HG03469 (cell line): ENCODE data around the gene OLFML2B.

Experiments used
- ATAC-seq: cut with Tn5 transposase; IDR thresholded peaks from one replicate; pipeline ENCODE4 v1.9.1; 2021; ENCODE audit warnings: mild to moderate bottlenecking, moderate library complexity, moderate number of reproducible peaks; ENCODE audit not compliant: unreplicated experiment

OLFML2B gene

GRCh38 chr1:162008799-162009198 lies 14.9 kb downstream of the OLFML2B start:
- ATAC-seq = no peak

DNA sequence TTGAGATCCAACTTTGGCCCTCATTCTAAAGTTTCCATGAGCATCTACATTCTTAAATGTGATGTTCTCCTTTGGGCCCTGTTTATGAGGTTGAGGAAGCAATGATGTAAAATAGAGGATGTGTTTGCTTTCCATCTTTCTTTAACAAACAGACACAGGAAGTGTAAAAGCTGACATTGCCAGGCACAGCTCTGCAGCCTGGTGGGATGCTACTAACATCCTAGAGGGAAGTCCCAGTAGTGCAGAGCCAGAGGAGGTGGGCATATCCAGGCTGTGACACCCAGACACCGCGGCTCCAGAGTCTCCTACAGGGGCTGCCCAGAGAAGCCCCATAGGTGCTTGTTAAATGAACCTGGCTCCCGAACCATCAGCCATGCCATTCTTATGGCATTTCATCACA lies 16.2 kb downstream of the OLFML2B start:
- ATAC-seq = no peak

GRCh38 chr1:162006081-162006480 lies 17.6 kb downstream of the OLFML2B start:
- ATAC-seq = no peak

- no peak for ATAC-seq
Measured at GRCh38 chr1:162004441-162004950, 19.2 kb downstream of the OLFML2B start.

GRCh38 chr1:162003830-162004215 lies 19.8 kb downstream of the OLFML2B start:
- ATAC-seq = no peak

- ATAC-seq = no peak
Measured at GRCh38 chr1:162003061-162003829, 20.4 kb downstream of the OLFML2B start.

- ATAC-seq = no peak
Measured at GRCh38 chr1:162000053-162000420, 23.6 kb downstream of the OLFML2B start.

DNA sequence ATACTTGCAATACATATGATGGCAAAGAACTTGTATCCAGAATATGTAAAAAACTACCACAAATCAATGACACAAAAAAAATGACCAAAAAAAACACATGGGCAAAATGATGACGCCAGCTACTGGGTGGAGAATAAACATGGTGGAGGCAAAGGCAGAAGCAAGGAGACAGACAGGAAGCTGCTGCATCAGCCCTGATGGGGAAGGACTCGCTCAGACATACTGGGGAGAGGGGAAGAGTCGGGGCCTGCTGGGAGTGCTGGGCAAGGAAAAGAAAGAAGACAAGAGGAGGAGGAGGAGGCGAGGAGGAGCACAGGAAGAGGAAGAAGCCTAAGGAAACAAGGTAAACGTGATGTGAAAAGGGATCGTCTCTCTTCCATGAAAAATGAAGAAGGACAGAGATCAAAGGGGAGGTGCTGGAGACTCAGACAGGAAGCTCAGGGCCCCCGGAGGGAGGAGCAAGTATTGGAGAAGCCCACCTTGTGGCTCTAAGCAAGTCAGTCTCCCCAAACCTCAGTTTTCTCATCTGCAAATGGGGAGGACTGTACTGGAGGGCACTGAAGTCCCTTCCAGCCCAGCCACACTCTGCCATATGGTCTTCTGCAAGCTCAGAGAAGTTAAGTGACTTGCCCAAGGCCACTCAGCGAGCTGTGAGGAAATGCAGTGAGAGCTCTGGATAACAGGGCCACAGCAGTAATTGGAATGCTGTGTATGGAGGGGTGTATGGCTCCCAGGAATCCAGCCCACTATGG lies 24.2 kb downstream of the OLFML2B start:
- ATAC-seq = no peak

- no peak for ATAC-seq
Measured at GRCh38 chr1:161998811-161999210, 24.9 kb downstream of the OLFML2B start.

DNA sequence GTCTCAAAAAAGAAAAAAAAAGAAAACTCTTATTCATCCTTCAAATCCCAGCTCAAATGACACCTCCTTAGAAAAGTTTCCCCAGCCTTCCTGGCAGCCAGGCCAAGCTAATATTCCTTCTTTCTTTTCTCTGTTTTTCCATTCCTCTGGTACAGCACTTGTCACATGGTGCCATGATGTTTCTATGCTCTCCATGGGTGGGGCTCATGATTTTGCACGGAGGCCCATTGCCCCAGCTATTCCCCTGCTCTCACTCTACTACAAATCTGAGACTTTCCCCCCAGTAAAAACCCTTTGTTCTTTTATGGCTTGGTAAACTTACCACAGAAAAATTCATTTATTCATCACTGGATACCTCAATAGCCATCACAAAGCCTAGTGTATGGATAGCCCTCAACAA lies 26.5 kb downstream of the OLFML2B start:
- ATAC-seq = no peak

DNA sequence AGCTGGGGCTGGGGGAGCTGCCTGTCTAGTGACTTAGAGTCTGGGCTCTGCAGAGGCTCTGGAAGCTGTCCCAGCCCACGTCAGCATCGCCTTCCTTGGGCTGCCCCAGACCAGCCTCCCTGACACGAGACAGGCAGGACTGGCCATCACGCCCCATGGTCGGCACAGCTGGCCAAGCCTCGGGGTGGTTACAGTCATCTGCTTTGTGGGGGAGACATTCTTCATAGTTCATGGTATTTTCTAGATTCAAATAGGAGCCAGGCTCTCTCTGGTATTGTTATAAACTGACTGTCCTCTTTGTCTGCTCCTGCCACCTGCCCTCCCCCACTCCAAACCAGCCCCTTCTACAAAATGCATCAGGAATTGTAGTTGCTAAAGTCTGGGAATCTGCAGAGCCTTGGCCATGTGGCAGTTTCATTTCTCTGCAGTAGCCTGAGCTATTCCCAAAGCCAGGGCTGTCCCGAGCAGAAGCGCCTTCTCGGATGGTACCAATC lies 29.4 kb downstream of the OLFML2B start:
- ATAC-seq = no peak

DNA sequence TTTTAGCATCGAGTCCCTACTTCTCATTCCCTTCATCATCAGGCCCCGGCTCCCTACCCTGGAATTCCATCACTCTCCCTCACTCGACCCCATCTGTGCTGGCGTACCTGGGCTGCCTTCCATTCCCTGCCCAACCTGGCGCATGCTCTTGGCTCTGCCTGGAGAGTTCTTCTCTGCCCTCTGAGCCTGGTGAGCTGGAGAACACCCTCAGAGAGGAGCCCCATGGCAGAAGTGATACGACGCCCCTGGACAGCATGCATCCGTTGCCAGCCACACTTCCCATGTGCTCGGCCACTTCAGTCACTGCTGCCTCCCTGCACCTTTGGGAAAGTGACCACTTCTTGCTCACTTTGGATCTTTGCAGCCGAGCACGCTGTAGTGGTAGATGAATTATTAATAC lies 30.1 kb downstream of the OLFML2B start:
- ATAC-seq = no peak

GRCh38 chr1:161989786-161990185 lies 33.9 kb downstream of the OLFML2B start:
- no peak for ATAC-seq

- no peak for ATAC-seq
Measured at GRCh38 chr1:161989108-161989507, 34.6 kb downstream of the OLFML2B start.

DNA sequence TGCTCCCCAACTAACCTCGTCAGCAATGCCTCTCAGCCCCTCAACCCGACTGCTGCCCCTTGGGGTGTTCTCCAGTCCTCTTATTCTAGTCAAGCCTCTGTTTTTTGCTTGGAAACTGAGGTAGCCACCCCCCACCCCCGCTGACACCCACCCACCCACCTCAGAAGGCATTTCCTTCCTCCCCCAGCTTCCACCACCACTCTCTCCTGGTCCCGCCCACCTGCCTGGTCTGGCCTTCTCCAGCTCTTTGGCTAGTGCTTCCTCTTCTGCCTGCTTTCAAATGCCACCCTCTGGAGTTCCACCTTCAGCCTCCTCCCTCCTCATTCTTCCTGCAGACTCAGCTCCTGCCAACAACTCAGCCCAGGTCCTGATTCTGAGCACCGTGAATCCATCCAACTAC lies 35.3 kb downstream of the OLFML2B start:
- no peak for ATAC-seq

- ATAC-seq = no peak
Measured at GRCh38 chr1:161987872-161988271, 35.8 kb downstream of the OLFML2B start.

DNA sequence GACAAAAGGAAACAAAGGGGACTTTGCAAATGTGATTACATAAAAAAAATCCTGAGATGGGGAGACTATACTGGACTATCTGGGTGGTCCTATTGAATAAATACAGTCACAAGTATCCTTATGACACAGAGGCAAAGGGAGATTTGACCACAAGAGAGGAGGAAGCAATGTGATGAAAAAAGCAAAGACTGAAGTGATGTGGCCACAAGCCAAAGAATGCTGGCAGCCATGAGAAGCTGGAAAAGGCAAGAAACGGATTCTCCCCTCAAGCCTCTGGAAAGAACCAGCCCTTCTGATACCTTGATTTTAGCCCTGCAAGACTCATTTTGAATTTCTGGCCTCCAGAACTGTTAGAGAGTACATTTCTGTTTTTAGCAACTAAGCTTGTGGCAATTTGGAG lies 36.4 kb downstream of the OLFML2B start:
- no peak for ATAC-seq

GRCh38 chr1:161986328-161986727 lies 37.3 kb downstream of the OLFML2B start:
- ATAC-seq = no peak

- no peak for ATAC-seq
Measured at GRCh38 chr1:161985301-161985822, 38.3 kb downstream of the OLFML2B start.

- no peak for ATAC-seq
Measured at GRCh38 chr1:161983725-161984124, 39.9 kb downstream of the OLFML2B start.

- ATAC-seq = no peak
Measured at GRCh38 chr1:161982917-161983316, 40.8 kb downstream of the OLFML2B start.

DNA sequence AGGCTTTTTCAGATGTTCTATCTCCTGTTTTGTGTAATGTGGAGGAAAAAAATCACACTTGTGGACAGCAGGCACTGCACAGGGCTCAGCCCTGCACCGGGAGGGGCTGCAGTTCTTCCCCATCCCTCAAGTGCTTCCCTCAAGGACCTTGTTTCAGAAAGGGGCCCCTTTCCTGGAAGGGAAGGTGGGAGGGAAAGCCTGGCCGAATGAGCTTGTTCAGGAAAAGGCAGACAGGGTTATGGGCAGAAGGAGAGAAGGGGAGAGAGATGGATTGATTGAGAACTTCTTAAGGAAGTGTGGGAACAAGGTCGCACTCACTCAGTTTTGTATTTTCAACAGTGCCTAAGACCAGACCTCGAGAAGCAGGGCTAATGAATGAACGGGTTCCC lies 41.2 kb downstream of the OLFML2B start:
- no peak for ATAC-seq
